ENCODE measurements around the gene DEFB131B. TPM values are rescaled to one million over a fixed set of nuclear protein-coding genes. Genes with fewer than 3 reads are reported as not detected.
"Not testable (repeated sequence)": the region's sequence is repeated elsewhere in the genome, so short reads cannot be mapped to it uniquely, and the experiment has no call there.

Gene DEFB131B, protein sequence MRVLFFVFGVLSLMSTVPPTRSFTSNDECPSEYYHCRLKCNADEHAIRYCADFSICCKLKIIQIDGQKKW
- not detected in 2 replicates for total RNA-seq
- long read RNA-seq = 0 reads

DNA sequence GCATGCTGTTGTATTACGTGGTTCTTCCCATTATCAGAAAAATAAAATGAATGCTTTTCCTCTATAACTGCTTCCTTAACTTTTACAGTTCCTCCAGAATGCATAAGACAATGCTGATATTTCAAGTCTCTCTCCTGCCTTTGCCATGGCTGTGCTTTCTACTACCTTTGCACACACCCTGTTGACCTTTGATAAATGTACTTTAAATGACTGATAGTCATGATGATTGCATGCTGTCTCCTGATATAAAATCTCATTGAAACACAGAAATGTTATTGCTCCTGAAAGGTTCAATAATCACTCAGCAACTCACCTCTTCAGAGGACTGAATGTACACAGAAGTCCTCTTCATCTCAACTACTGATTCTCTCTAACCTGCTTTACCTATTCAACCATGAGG is at the start of gene DEFB131B:
Gene DEFB131B, plus strand, starts transcription at position 395 of the 400 bp plus-strand sequence. Its CDS starts 0 bp downstream, at position 395.
- H3K36me3 Mint-ChIP-seq (ENCODE audit: unreplicated experiment) = peaks cover 15% of the 10 kb centered on the region
- H3K27me3 Mint-ChIP-seq (ENCODE audit: unreplicated experiment); H3K9me3 Mint-ChIP-seq (ENCODE audit: unreplicated experiment); H3K4me3 Mint-ChIP-seq (ENCODE audit: unreplicated experiment); H3K27ac Mint-ChIP-seq (ENCODE audit: unreplicated experiment); H3K4me1 Mint-ChIP-seq (ENCODE audit: unreplicated experiment); DNase-seq (ENCODE audit: extremely low spot score, unreplicated experiment): not testable (repeated sequence)

- not testable (repeated sequence) for H3K36me3 Mint-ChIP-seq (ENCODE audit: unreplicated experiment); H3K27me3 Mint-ChIP-seq (ENCODE audit: unreplicated experiment); H3K4me1 Mint-ChIP-seq (ENCODE audit: unreplicated experiment); H3K9me3 Mint-ChIP-seq (ENCODE audit: unreplicated experiment); H3K27ac Mint-ChIP-seq (ENCODE audit: unreplicated experiment); H3K4me3 Mint-ChIP-seq (ENCODE audit: unreplicated experiment); DNase-seq (ENCODE audit: extremely low spot score, unreplicated experiment)
These were observed 49.0 kb upstream of the DEFB131B start for GRCh38 chr11:71829247-71829646.

DNA sequence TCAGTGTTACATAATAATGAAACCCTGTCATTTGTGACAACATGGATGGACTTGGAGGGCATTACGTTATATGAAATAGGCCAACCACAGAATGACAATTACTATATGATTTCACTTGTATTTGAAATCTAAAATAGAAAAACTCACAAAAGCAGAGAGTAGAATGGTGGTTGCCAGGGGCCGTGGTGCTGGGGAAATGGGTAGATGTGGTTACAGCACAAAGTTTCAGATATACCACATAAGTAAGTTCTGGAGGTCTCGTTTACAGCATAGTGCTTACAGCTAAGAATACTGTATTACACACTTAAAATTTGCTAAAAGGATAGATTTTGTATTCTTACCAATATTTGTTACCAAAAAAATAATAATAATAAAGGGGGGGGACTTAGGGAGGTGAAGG is 48.6 kb upstream of the DEFB131B start:
- H3K9me3 Mint-ChIP-seq (ENCODE audit: unreplicated experiment); H3K27me3 Mint-ChIP-seq (ENCODE audit: unreplicated experiment); H3K36me3 Mint-ChIP-seq (ENCODE audit: unreplicated experiment); H3K4me3 Mint-ChIP-seq (ENCODE audit: unreplicated experiment); H3K4me1 Mint-ChIP-seq (ENCODE audit: unreplicated experiment); H3K27ac Mint-ChIP-seq (ENCODE audit: unreplicated experiment); DNase-seq (ENCODE audit: extremely low spot score, unreplicated experiment): not testable (repeated sequence)

DNA sequence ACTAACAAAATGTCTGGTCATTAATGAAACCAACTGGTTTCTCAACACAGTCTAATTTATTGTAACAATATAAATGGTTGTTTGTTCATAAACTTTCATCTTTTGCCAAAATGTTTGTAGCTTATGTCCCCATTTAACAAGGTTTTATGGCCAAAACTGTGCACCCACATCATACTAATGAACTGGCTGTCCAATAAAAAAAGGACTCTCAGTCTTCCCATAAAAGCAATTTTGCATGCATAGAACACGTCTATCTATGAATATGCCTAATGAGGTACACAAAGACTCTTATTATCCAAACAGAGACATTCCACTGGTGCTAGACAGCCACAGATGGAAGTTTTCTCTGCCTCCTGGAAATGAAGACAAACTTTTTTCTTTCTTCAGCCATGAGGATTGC is 45.4 kb upstream of the DEFB131B start, which contains the start of gene DEFB108B:
Gene DEFB108B, plus strand, starts transcription at position 390 of the 400 bp plus-strand sequence. Its CDS starts 0 bp downstream, at position 390.
- DNase-seq (ENCODE audit: extremely low spot score, unreplicated experiment); H3K4me3 Mint-ChIP-seq (ENCODE audit: unreplicated experiment); H3K27me3 Mint-ChIP-seq (ENCODE audit: unreplicated experiment); H3K4me1 Mint-ChIP-seq (ENCODE audit: unreplicated experiment); H3K9me3 Mint-ChIP-seq (ENCODE audit: unreplicated experiment); H3K27ac Mint-ChIP-seq (ENCODE audit: unreplicated experiment); H3K36me3 Mint-ChIP-seq (ENCODE audit: unreplicated experiment): not testable (repeated sequence)

DNA sequence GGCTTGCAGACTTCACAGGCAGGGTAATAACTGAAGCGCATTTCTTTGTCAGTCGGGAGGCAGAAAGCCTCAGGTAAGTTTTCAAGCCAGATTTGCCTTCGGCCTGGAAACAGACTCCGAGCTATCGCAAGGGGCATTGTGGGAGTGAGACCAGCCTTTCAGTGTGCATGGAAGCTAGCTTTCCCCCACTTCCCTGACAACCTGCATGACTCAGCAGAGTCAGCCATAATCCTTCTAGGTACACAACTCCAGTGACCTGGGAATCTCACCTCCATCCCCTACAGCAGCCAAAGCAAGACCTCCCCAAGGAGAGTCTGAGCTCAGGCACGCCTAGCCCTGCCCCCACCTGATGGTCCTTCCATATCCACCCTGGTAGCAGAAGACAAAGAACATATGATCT is 35.5 kb upstream of the DEFB131B start:
- not testable (repeated sequence) for DNase-seq (ENCODE audit: extremely low spot score, unreplicated experiment); H3K27ac Mint-ChIP-seq (ENCODE audit: unreplicated experiment); H3K4me3 Mint-ChIP-seq (ENCODE audit: unreplicated experiment); H3K36me3 Mint-ChIP-seq (ENCODE audit: unreplicated experiment); H3K4me1 Mint-ChIP-seq (ENCODE audit: unreplicated experiment); H3K9me3 Mint-ChIP-seq (ENCODE audit: unreplicated experiment)
- H3K27me3 Mint-ChIP-seq (ENCODE audit: unreplicated experiment) = peaks cover 19% of the 10 kb centered on the region

GRCh38 chr11:71843355-71843754 is 34.9 kb upstream of the DEFB131B start:
- DNase-seq (ENCODE audit: extremely low spot score, unreplicated experiment); H3K36me3 Mint-ChIP-seq (ENCODE audit: unreplicated experiment); H3K4me3 Mint-ChIP-seq (ENCODE audit: unreplicated experiment); H3K27ac Mint-ChIP-seq (ENCODE audit: unreplicated experiment); H3K4me1 Mint-ChIP-seq (ENCODE audit: unreplicated experiment): not testable (repeated sequence)
- peaks cover 16% of the 10 kb centered on the region for H3K9me3 Mint-ChIP-seq (ENCODE audit: unreplicated experiment)
- peaks cover 23% of the 10 kb centered on the region for H3K27me3 Mint-ChIP-seq (ENCODE audit: unreplicated experiment)

GRCh38 chr11:71843858-71844257 is 34.4 kb upstream of the DEFB131B start:
- Mint-ChIP-seq H3K27ac (ENCODE audit: unreplicated experiment) (no peak overlapping the region), H3K27me3 (ENCODE audit: unreplicated experiment) (peaks cover 23% of the 10 kb centered on the region)
- DNase-seq (ENCODE audit: extremely low spot score, unreplicated experiment) = no peak

GRCh38 chr11:71853895-71854294 is 24.4 kb upstream of the DEFB131B start:
- not testable (repeated sequence) for H3K9me3 Mint-ChIP-seq (ENCODE audit: unreplicated experiment); H3K36me3 Mint-ChIP-seq (ENCODE audit: unreplicated experiment)

More at GRCh38 chr11:71843858-71844257, 34.4 kb upstream of the DEFB131B start:
- Mint-ChIP-seq H3K4me3 (ENCODE audit: unreplicated experiment) (no peak overlapping the region), H3K4me1 (ENCODE audit: unreplicated experiment) (no peaks in the 10 kb centered on the region), H3K9me3 (ENCODE audit: unreplicated experiment) (peaks cover 19% of the 10 kb centered on the region), H3K36me3 (ENCODE audit: unreplicated experiment) (no peaks in the 10 kb centered on the region)
- TF ChIP-seq, protein P1, sequence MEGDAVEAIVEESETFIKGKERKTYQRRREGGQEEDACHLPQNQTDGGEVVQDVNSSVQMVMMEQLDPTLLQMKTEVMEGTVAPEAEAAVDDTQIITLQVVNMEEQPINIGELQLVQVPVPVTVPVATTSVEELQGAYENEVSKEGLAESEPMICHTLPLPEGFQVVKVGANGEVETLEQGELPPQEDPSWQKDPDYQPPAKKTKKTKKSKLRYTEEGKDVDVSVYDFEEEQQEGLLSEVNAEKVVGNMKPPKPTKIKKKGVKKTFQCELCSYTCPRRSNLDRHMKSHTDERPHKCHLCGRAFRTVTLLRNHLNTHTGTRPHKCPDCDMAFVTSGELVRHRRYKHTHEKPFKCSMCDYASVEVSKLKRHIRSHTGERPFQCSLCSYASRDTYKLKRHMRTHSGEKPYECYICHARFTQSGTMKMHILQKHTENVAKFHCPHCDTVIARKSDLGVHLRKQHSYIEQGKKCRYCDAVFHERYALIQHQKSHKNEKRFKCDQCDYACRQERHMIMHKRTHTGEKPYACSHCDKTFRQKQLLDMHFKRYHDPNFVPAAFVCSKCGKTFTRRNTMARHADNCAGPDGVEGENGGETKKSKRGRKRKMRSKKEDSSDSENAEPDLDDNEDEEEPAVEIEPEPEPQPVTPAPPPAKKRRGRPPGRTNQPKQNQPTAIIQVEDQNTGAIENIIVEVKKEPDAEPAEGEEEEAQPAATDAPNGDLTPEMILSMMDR (IDR thresholded peaks at IDR 0.05) = no peak

GRCh38 chr11:71855880-71856279 is 22.4 kb upstream of the DEFB131B start:
- H3K27ac Mint-ChIP-seq (ENCODE audit: unreplicated experiment); H3K27me3 Mint-ChIP-seq (ENCODE audit: unreplicated experiment); H3K4me3 Mint-ChIP-seq (ENCODE audit: unreplicated experiment); H3K36me3 Mint-ChIP-seq (ENCODE audit: unreplicated experiment); DNase-seq (ENCODE audit: extremely low spot score, unreplicated experiment); H3K9me3 Mint-ChIP-seq (ENCODE audit: unreplicated experiment); H3K4me1 Mint-ChIP-seq (ENCODE audit: unreplicated experiment): not testable (repeated sequence)

More at GRCh38 chr11:71853895-71854294, 24.4 kb upstream of the DEFB131B start:
- not testable (repeated sequence) for H3K27me3 Mint-ChIP-seq (ENCODE audit: unreplicated experiment); DNase-seq (ENCODE audit: extremely low spot score, unreplicated experiment); H3K4me1 Mint-ChIP-seq (ENCODE audit: unreplicated experiment); H3K27ac Mint-ChIP-seq (ENCODE audit: unreplicated experiment); H3K4me3 Mint-ChIP-seq (ENCODE audit: unreplicated experiment)

DNA sequence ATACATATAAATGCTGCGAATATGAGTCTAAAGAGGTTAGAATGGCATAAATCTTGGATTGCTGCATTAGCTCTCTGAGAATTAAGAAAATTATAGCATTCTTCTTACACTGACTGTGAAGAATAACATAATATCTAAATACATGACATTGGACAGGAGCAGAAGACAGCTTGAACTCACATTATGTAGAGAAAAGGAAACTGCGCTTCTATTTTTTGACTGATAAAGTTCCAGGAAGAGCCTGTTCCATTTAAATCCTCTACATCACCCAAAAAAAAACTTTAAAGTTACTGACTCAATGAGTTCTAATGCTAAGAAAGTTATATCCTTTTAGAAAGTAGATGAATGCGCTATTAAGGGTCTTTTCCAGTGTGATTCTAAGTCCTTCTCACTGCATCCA is 17.4 kb upstream of the DEFB131B start:
- not testable (repeated sequence) for DNase-seq (ENCODE audit: extremely low spot score, unreplicated experiment); H3K27me3 Mint-ChIP-seq (ENCODE audit: unreplicated experiment); H3K9me3 Mint-ChIP-seq (ENCODE audit: unreplicated experiment); H3K27ac Mint-ChIP-seq (ENCODE audit: unreplicated experiment); H3K4me3 Mint-ChIP-seq (ENCODE audit: unreplicated experiment); H3K4me1 Mint-ChIP-seq (ENCODE audit: unreplicated experiment); H3K36me3 Mint-ChIP-seq (ENCODE audit: unreplicated experiment)

Data from osteocyte (in vitro differentiated cells).